GM18909 (cell line): ENCODE results near the gene DGCR8.
A peak's percentile ranks its signal among the peaks of the same experiment; 100 is the strongest.

Source experiments
- ATAC-seq: cut with Tn5 transposase; IDR thresholded peaks from one replicate; pipeline ENCODE4 v1.9.1; 2021; ENCODE audit warnings: mild to moderate bottlenecking; ENCODE audit not compliant: unreplicated experiment, poor library complexity

Gene DGCR8

DNA sequence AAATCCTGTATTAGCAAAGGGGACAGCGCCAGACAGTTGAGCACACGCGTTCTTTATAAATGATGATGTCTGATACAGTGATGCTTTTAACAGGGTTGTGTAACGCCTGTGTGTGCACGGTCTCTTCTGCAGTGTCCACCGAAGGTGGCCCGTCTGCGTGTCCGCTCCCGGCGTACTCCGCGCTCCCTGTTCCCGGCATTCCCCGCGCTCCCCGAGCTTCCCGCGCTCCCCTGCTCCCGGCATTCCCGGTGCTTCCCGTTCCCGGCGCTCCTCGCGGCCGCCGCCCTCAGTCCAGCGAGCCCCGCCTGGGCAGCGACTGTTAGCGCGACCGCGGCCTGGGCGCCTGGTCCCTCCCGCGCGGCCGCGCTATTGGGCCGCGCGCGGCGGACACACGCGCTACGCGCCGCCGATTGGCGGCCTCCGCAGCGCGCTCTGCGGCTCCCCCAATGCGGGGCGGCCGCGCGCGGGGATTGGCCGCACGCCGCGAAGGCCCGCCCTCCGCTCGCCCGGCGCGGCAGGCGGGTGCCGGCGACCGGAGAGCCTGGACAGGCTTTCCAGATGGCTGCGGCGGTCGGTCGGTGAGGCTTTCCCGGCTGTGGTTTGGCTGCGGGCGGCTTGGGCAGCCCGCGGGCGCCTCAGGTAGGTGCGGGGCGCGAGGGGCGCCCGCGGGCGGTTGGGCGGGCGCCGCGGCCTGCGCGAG lies at the start of gene DGCR8:
TSS of gene DGCR8 (plus strand) at position 497 of the 700 bp plus-strand sequence. CDS start 5,723 bp downstream, outside the sequence.
- peak; percentile 79 for ATAC-seq

DNA sequence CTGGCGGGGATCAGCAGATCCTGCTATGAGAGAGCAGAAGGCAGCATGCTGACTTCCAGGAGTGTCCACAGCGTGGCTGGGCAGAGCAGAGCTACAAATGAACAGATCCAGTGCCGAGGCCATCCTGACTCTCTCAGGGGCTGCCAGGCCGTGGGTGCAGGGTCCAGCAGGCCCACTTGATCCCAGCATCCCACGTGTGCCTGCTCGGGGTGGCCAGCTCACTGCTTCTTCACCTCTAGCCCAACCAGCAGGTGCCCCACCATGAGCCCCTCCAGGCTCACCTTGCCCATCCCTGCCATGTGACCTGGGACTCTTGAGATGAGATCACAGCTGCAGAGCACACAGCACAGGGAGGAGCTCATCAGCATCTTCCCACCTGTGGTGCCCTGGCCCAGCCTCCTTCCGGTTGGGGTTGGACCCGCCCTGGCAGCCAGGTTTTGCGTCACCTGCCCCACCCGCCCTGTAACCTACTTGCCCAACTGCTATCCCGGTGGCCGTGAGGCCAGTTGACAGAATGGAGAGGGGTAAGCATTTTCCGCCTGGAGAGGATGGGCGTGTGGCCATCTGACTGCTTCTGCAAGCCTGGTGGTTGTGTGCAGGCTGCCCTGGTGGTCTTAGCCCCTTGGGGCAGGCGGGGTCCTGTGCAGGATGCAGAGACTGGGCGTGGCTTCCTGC lies 48.2 kb upstream of the DGCR8 start:
- no peak for ATAC-seq

DNA sequence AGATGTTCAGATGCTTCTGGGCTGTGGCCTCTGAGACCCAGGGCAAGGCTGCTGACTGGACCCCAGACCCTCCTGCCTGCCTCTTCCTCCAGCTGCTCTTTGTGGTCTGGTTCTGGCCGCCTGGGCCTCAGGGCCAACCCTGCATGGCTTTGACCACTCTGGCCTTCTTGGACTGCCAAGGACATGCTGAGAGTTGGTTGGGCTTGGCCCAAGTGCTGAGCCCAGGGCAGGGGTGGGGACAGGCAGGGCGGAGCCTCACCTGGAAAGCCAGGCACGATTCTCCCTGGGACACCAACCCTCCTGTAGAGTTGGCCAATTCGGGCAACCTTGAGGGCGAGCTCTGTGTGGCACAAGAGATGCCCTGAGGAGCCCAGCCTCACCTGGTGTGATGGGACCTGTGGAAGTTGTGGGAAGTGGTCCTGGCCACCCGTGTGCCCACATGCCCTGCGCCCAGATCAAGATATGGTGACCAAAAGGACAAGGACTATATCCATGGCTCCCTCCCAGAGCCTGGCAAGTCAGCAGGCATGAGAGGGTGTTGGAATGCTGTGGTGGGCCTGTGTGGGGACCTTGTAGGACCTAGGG lies 47.5 kb upstream of the DGCR8 start:
- no peak for ATAC-seq

DNA sequence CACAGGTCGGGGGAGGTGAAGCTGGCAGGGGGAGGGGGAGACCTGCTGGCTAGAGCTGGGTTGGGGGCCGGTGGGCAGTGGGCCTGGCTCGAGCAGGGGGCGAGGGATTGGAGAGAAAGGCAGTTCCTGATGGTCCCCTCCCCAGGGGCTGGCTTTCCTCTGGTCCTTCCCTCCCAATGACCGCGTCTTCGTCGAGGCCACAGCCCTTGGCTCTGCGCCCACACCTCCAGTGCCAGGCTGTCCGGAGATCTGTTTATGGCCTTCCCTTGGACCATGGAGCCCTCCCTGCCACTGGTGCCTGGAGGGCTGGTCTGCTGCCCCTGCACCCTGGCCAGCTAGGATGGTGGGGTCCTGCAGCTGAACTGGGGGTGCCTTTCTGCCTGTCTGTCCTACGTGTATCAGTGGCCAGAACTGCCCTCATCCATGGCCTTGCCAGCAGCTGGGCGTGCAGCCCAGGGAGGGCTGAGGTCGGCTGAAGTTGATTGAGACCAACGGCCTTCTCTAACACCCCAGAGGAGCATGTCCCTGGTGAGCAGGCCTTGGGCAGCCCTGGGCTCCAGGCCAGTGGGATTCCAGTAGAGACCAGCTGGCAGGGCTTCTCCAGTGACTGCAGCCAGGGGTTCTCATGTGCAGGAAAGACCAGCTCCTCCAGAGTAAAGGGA lies 46.9 kb upstream of the DGCR8 start:
- no peak for ATAC-seq

DNA sequence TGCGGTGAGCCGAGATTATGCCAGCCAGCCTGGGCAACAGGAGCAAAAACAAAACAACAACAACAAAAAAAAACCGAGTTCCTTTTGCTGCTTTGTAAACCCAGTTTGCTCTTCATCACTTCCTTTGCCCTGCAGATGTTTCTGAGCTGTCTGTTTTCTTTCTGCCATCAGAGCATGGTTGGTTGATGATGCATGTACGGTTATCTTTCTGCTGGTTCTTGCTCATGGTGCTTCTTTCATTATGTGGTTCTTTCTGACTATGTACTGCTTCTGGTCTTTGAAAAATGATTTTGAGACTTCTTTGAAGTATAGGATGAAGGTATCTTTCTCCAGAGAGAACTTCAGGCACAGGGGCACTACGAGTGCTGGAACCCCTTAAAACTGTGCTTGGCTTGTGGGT lies 45.9 kb upstream of the DGCR8 start:
- no peak for ATAC-seq

DNA sequence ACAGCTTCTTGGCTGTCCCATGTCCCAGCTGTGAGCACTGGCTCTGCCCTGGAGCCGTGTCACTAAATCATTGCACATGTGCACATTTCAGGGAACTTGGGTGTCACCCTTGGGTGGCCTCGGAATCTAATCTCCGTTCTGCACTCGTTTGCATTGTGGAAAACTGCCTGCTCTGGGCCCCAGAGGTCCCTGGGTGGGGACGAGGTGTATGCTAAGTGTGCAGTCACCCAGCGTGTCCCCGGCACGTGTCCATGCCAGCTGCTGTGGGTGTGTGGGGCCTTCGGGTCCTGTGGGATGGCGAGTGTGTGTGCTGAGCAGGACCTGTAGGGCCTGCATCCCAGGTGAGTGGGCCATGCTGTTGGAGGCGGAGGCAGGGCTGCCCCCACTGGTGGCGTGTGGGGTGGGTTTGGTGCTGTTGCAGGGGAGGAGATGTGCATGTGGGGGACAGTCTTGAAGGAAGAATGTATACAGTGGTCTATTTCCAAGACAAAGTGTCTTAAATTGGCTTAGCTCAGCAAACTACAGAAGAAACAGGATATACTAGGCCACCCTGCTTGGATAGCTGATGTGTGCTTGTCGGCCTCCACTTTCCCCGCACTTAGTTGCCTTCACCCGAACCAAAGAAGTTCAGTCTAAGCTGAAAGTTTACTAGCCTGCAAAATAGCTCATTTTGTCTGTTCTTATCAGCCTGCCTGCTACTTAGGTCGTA lies 44.5 kb upstream of the DGCR8 start:
- ATAC-seq, result no peak

DNA sequence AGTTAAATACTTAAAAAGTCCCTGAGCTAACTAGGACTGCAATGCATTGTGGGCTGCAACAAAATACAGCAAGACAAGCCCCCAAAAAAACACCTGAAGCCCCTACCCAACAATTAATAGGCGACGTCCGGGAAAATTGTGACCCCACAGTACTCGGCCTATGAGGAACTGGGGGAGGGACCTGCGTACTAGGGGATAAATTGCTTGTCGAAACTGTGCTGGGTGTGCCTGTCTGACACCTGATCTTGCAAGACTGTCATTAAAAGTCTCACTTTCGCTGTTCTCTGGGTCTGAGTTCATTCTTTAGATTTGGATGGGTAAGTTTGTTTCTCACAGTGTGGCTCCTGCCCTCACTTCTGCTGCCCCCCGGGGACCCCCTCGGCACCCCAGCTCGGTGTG lies 44.0 kb upstream of the DGCR8 start:
- no peak for ATAC-seq

DNA sequence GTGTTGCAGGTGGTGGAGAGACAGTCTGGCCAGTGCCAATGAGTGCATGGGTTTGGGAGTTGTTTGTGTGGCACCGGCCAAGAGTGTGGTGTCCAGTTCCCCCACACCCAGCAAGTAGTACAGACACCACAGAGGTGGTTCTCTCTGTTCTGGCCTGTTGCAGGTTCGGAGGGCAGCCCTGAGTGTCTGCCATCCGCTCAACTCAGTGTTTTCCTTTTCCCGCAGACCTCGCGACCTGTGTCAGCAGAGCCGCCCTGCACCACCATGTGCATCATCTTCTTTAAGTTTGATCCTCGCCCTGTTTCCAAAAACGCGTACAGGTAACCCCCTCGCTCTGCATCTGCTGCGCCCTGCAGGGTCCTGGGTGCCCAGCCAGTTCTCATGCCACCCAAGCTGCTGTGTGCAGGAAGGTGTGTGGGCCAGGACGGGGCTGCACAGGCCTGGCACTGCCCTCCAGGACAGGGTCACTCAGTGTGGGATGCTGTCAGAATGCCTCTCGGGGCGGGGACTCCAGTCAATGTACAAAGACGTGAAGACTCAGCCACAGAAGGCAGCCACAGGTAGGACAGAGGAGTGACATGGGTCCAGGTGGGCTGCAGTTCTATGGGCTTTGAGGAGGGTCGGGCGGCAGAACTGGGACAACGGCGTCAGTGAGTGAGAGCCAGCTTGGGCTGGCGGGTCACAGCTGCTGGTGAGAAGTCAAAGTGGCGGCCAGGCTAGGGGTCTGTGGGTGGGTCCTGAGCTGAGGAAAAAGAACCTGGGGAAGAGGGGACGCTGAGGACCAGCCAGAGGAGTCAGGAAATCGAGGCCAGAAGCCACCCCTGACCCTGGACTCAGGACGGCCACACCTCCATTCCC lies 43.3 kb upstream of the DGCR8 start:
- no peak for ATAC-seq

DNA sequence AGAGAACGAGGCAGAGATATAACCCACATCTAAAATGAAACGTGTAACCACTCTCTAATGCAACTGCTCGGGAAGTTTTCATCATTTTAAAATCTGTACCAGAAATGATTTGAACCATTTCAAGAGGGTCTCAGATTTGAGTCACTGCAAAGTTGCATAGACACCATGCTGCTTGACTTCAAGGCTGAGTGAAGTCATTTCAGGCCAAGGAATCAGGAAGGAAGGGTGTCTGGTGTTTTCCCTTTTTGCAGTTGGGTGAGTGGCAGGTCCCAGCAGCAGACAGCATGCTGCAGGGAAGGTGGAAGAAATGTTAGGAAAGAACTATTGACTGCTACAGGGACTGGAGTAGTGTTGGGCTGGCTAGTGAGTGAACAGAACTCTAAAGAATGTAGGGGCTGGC lies 42.6 kb upstream of the DGCR8 start:
- ATAC-seq, result no peak

DNA sequence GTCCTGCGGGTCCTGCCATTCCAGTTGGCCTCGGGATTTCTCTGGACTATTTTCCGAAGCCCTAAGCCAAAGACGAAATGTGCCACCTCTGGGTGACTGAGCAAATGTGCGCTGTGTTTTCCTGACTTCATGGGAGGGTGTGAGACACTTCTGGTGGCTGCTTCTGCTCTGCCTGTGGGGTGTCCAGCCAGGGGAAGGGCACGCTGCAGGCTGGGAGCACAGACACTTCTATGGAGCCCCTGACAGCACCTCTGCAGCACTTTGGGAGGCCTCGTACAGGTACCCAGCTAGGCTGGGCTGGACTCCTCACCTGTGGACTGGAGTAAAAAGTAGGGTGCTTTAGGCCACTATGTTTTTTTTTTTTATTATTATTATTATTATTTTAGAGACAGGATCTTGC lies 41.5 kb upstream of the DGCR8 start:
- ATAC-seq, result no peak

DNA sequence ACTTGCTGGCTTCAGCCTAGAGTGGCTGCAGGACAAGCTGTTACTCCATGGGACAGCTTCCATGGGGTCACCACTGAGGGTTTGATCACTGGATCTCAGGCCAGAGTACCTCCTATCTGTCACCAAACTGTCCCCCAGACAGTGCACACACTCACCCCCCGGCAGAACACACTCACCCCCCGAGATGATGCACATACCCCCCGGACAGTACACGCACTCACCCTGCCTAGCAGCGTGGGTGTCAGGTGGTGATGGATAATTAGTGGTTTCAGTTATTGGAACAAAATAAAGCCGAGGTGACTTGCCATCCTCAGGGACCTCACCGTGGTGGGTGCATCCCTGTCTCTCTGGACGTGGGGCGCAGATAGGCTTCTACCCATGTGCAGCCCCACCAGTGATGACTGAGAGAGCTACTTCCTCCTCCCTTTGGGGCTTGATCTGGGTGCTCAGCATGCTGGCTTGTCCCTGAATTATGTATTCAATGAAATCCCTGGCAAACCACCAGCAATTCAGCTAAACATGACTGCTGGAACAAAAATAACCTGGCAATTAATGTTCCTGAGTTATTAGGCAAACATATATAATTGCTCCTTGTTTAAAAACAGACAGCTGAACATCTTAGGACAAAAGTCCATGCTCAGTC lies 40.2 kb upstream of the DGCR8 start:
- ATAC-seq, result no peak

DNA sequence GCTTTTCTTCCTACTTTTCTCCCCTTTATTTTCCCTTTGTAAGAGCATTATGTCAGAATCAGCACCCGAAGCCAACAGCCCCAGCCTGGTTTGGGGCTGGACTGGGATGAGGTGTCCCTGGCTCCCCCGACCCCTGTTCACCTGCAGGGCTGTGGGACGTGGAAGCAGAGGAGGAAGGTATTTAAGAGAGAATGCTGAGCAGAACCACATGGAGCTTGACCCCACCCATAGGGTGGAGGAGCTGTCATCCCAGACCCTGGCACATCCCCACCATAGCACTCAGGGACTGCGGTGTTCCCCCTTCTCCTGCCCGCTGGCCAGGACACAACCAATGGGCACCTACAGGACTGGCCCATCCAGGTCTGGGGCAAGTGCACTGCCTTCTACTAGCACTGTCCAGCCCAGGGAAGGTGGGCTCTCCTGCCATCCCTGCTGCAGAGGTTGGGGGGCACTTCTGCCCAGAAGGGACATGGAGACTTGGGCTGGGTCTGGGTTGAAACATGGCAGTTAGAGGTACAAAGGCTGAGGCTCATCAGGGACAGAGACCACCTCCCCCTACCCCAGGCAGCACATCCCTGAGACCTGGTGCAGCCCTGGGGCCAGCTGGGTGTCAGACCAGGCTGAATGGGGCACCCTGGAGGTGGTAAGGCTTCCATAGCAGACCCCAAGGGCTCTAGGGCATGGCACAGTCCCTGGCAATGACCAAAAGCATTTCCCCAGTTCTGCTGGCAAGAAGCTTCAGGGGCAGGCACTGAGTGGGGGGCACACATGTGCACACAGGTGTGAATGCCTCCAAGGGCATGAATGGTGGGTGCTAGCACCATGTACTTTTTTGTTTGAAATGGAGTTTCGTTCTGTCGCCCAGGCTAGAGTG lies 39.5 kb upstream of the DGCR8 start:
- ATAC-seq, result no peak

DNA sequence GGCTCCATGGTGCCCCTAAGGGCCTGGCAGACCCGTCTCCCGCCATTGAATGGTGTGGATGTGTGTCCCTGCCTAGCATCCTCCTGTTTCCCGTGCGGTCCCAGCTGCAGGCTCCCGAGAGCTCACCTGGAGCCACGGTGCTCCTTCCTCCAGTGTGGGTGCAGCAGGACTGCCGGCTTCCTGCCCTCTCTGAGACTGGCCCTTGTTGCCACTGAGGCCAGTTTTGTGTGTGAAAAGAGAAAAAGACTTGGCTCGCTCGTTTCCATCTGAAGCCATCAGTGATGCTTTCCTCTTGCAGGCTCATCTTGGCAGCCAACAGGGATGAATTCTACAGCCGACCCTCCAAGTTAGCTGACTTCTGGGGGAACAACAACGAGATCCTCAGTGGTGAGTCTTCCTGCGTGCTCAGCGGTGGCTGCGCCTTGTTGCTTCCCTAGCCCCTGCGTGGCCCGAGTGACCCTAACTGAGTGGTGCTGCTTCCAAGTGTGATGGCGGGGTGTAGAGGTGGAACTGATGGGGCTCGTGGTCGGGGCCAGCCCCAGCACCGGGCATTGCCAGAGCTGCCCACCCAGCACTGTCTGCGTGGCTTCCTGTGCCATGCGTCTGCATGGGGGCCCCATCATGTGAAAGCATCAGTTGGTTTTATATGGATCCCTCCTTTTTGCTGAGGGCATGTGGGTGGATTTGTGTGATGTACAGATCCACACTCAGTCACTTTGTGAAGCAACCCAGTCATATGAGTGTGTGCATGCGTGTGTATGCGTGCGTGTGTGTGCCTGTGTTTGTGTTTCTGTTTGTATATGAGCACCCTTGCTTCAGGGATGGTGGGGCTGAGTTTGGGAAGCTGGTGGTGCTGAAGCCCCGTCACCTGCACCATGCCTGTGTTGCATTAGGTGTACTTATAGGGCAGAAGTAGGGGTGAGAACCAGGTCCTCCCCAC lies 36.7 kb upstream of the DGCR8 start:
- ATAC-seq, result no peak

DNA sequence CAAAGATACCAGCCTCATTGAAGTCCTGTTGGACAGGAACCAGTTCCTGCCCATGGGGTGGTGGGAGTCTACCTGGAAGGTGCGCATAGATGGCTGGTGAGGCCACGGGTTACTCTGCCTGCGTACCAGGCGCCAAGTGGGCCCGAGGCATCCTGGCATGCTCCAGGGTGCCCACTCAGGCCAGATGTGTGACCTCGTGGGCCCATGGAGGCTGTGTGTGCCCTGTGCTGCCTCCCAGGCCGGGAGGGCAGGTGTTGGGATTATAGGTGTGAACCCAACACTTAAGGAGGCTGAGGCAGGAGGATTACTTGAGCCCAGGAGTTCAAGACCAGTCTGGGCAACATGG lies 36.1 kb upstream of the DGCR8 start:
- no peak for ATAC-seq

DNA sequence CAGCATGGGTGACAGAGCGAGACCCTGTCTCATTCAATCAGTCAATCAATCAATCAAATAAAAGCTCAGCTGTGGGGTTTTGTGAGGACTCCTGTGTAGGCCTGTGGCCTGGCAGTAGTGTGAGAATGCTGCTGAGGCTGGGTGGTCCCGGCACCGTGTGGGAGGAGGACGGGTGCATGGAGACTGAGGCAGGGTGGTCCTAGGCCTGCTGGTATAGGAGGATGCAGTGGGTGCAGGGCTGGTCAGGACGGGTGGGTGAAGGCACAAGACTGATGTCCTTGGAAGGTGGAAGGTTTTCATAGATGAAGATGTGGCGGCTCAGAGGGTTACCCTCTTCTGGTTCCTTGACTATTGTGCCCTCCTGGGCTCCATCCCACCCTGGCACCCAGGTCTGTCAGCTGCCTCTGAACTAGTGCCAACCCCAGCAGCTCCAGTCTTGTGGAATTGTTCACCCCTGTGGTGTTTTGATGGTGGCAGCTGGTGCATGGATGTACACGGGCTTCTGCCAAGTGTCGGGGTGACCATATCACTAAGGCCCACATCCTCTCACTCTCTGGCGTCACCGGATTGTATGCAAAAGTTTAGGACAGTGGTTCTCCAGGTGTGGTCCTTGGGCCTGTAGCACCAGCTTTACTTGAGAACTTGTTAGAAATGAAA lies 35.4 kb upstream of the DGCR8 start:
- ATAC-seq, result no peak

DNA sequence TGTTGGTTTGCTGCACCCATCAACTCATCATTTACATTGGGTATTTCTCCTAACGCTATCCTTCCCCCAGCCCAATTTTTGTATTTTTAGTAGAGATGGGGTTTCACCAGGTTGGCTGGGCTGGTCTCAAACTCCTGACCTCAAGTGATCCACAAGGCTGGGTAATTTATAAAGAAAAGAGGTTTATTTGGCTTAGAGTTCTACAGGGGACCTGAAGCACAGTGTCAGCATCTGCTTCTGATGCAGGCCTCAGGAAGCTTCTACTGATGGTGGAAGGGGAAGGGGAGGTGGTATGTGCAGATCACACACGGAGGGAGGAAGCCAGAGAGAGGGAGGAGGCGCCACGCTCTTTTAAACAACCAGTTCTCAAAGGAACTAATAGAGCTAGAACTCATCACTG lies 33.3 kb upstream of the DGCR8 start:
- no peak for ATAC-seq

DNA sequence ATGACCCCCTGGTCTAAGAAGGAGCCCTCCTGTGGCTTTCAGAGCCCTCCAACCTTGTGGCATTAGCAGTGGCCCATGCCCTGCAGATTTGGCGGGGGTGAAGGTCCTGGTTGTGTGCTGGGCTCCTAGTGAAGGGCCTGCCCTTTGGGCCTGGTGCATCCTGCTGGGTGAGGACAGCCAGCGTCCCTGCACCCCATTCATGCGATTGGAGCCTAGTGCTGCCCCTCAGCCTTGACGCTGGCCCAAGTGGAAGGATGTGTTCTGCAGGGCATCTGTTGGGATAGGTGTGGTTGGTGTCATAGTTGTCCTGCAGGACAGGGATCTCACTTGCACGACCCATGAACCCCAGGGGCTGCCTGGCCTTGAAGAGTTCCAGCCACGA lies 28.1 kb upstream of the DGCR8 start:
- no peak for ATAC-seq
